Rectal smooth muscle tissue (tissue), 1 donor: ENCODE measurements around the gene FSCN2.
A peak's percentile ranks its signal among the peaks of the same experiment; 100 is the strongest.

Experiments
- H3K27ac ChIP-seq: one replicate; pipeline ENCODE4 v1.7.0; 2013; ENCODE audit warnings: low read depth, low read length, inconsistent platforms
- H3K27me3 ChIP-seq: one replicate; pipeline ENCODE4 v1.7.0; 2013; ENCODE audit warnings: low read length; ENCODE audit not compliant: control insufficient read depth, insufficient read depth
- H3K36me3 ChIP-seq: one replicate; pipeline ENCODE4 v1.7.0; 2013; ENCODE audit warnings: low read length; ENCODE audit not compliant: control insufficient read depth, insufficient read depth
- H3K4me1 ChIP-seq: one replicate; pipeline ENCODE4 v1.7.0; 2013; ENCODE audit warnings: low read length; ENCODE audit not compliant: control insufficient read depth, insufficient read depth
- H3K4me3 ChIP-seq: one replicate; pipeline ENCODE4 v1.7.0; 2013; ENCODE audit warnings: low read length
- H3K9ac ChIP-seq: one replicate; pipeline ENCODE4 v1.7.0; 2013; ENCODE audit warnings: low read length

FSCN2 gene

GRCh38 chr17:81517339-81518112 lies 10.7 kb upstream of the FSCN2 start:
- H3K27ac ChIP-seq, result peak overlapping the region; percentile 53
- H3K36me3 ChIP-seq, result no peaks in the 10 kb centered on the region
- H3K27me3 ChIP-seq, result peaks cover 1% of the 10 kb centered on the region
- no peak overlapping the region for H3K9ac ChIP-seq
- H3K4me1 ChIP-seq, result peaks cover 23% of the 10 kb centered on the region
- H3K4me3 ChIP-seq, result peak overlapping the region; percentile 69

- Histone ChIP-seq H3K36me3 (no peaks in the 10 kb centered on the region), H3K27ac (peak overlapping the region; percentile 56), H3K4me3 (peak overlapping the region; percentile 69), H3K27me3 (peaks cover 5% of the 10 kb centered on the region), H3K9ac (no peak overlapping the region), H3K4me1 (peaks cover 23% of the 10 kb centered on the region)
These were observed 9.9 kb upstream of the FSCN2 start for GRCh38 chr17:81518113-81518784.

- Histone ChIP-seq H3K4me1 (peaks cover 23% of the 10 kb centered on the region), H3K36me3 (no peaks in the 10 kb centered on the region), H3K9ac (no peak overlapping the region), H3K27me3 (peaks cover 6% of the 10 kb centered on the region), H3K27ac (peak overlapping the region; percentile 56), H3K4me3 (peak overlapping the region; percentile 69)
These were observed 9.3 kb upstream of the FSCN2 start for GRCh38 chr17:81518785-81519283.

- H3K27me3 ChIP-seq, result peaks cover 11% of the 10 kb centered on the region
- peaks cover 23% of the 10 kb centered on the region for H3K4me1 ChIP-seq
- no peak overlapping the region for H3K9ac ChIP-seq
- H3K36me3 ChIP-seq, result no peaks in the 10 kb centered on the region
- peak overlapping the region; percentile 69 for H3K4me3 ChIP-seq
- H3K27ac ChIP-seq, result peak overlapping the region; percentile 56
These were observed 8.7 kb upstream of the FSCN2 start for GRCh38 chr17:81519284-81520020.

- Histone ChIP-seq H3K36me3 (no peaks in the 10 kb centered on the region), H3K9ac (no peak overlapping the region), H3K4me3 (peak overlapping the region; percentile 69), H3K27ac (no peak overlapping the region), H3K27me3 (peaks cover 11% of the 10 kb centered on the region), H3K4me1 (peaks cover 23% of the 10 kb centered on the region)
These were observed 7.9 kb upstream of the FSCN2 start for GRCh38 chr17:81520021-81520901.

GRCh38 chr17:81522491-81523401 lies 5.4 kb upstream of the FSCN2 start:
- peaks cover 23% of the 10 kb centered on the region for H3K27me3 ChIP-seq
- no peaks in the 10 kb centered on the region for H3K36me3 ChIP-seq
- no peak overlapping the region for H3K9ac ChIP-seq
- H3K4me1 ChIP-seq, result peaks cover 12% of the 10 kb centered on the region
- H3K27ac ChIP-seq, result no peak overlapping the region
- H3K4me3 ChIP-seq, result no peak overlapping the region

GRCh38 chr17:81523402-81524038 lies 4.7 kb upstream of the FSCN2 start:
- Histone ChIP-seq H3K9ac (no peak overlapping the region), H3K36me3 (no peaks in the 10 kb centered on the region), H3K27ac (no peak overlapping the region), H3K4me3 (no peak overlapping the region), H3K4me1 (peaks cover 7% of the 10 kb centered on the region), H3K27me3 (peaks cover 23% of the 10 kb centered on the region)

GRCh38 chr17:81524039-81524864 lies 3.9 kb upstream of the FSCN2 start:
- Histone ChIP-seq H3K27ac (no peak overlapping the region), H3K9ac (no peak overlapping the region), H3K36me3 (no peaks in the 10 kb centered on the region), H3K27me3 (peaks cover 28% of the 10 kb centered on the region), H3K4me1 (peaks cover 4% of the 10 kb centered on the region), H3K4me3 (no peak overlapping the region)

- peaks cover 32% of the 10 kb centered on the region for H3K27me3 ChIP-seq
- H3K27ac ChIP-seq, result no peak overlapping the region
- no peaks in the 10 kb centered on the region for H3K4me1 ChIP-seq
- H3K36me3 ChIP-seq, result no peaks in the 10 kb centered on the region
- H3K9ac ChIP-seq, result no peak overlapping the region
- no peak overlapping the region for H3K4me3 ChIP-seq
These were observed 3.4 kb upstream of the FSCN2 start for GRCh38 chr17:81524865-81525159.
